K562 (cell line): ENCODE results near the gene HDAC7. TPM values are rescaled to one million over a fixed set of nuclear protein-coding genes. Genes with fewer than 3 reads are reported as not detected.

Source experiments
- ATAC-seq: fragments of 200-7000 bp; cut with Tn5 transposase; 3 replicates; pipeline ENCODE4 v1.9.1; 2020; ENCODE audit warnings: moderate library complexity
- BruUV-seq: library from RNA; stranded (reverse); fragments of 400-500 nt; replicated peaks from 2 replicates; lab custom pipeline; 2021; lab: Mats Ljungman, UMichigan
- CTCF ChIA-PET: fragments of 300-600 bp; formaldehyde crosslinking; extraction: SDS; loops from one replicate; lab custom pipeline; 2021; ENCODE audit warnings: low intra/inter-chr PET ratio; lab: Yijun Ruan, JAX
- POLR2A ChIA-PET: fragments of 300-600, 350-650 bp; sonication (Branson Sonifier 250); formaldehyde crosslinking; extraction: SDS; loops from one replicate; lab custom pipeline; 2021; ENCODE audit warnings: antibody characterized with exemption, inconsistent platforms; lab: Yijun Ruan, JAX
- DNase-seq, 4 experiments: peaks; one replicate each; pipeline versions ENCODE4 v3.0.0 to v3.0.0-alpha.2; 2011 to 2018; ENCODE audit warnings: low spot score in 3 of 4, mixed read lengths in 3 of 4; ENCODE audit errors: extremely low read depth in 1 of 4
- FAIRE-seq: peaks from 2 replicates; lab custom pipeline; 2011; peaks lifted over from hg19 to GRCh38; lab: Jason Lieb, UNC
- H2AFZ ChIP-seq: 2 replicates; pipeline ENCODE4 v1.6.0; 2011; ENCODE audit warnings: low read depth, low read length, control low read depth, inconsistent platforms
- H3K27ac ChIP-seq: fragments of 200-600 bp; 3 replicates; pipeline ENCODE4 v1.8.0; 2011; ENCODE audit warnings: low read depth, mild to moderate bottlenecking, control low read depth, inconsistent platforms, low read length, moderate library complexity, mixed read lengths; ENCODE audit errors: extremely low read depth
- H3K27me3 ChIP-seq, 2 experiments: fragments of 300-600 bp in 1 of 2; 2 replicates in 1 of 2; 3 replicates in 1 of 2; pipeline versions ENCODE4 v1.6.0 to v1.8.0; 2011; ENCODE audit warnings: inconsistent platforms in 2 of 2, low read length in 2 of 2, mild to moderate bottlenecking in 1 of 2, mixed read lengths in 1 of 2, moderate library complexity in 1 of 2; ENCODE audit not compliant: control insufficient read depth in 2 of 2, insufficient read depth in 2 of 2
- H3K36me3 ChIP-seq: fragments of 300-600 bp; 3 replicates; pipeline ENCODE4 v1.8.0; 2011; ENCODE audit warnings: mild to moderate bottlenecking, low read length, inconsistent platforms; ENCODE audit not compliant: control insufficient read depth, insufficient read depth
- H3K4me1 ChIP-seq, 2 experiments: fragments of 200-600 bp in 1 of 2; replicated peaks in 1 of 2; 2 replicates in 1 of 2; 3 replicates in 1 of 2; pipeline versions ENCODE4 v1.5.1 to v1.8.0; 2011; ENCODE audit warnings: inconsistent platforms in 2 of 2, low read length in 2 of 2, mild to moderate bottlenecking in 1 of 2, mixed read lengths in 1 of 2, moderate library complexity in 1 of 2; ENCODE audit not compliant: control insufficient read depth in 2 of 2, insufficient read depth in 2 of 2
- H3K4me2 ChIP-seq: 2 replicates; pipeline ENCODE4 v1.6.1; 2011; ENCODE audit warnings: low read length, control low read depth, inconsistent platforms, mixed read lengths; ENCODE audit not compliant: insufficient read depth
- H3K4me3 ChIP-seq: fragments of 200-600 bp; sonication (generic), shearing (Covaris generic); 2 replicates; pipeline ENCODE4 v1.5.1; 2016; ENCODE audit warnings: control low read depth, inconsistent platforms
- H3K79me2 ChIP-seq: fragments of 200-600 bp; 3 replicates; pipeline ENCODE4 v1.8.0; 2011; ENCODE audit warnings: low read length, inconsistent platforms; ENCODE audit not compliant: control insufficient read depth, insufficient read depth
- H3K9ac ChIP-seq, 2 experiments: 2 replicates each; pipeline versions ENCODE4 v1.6.0 to v1.6.1; 2011; ENCODE audit warnings: low read depth in 2 of 2, low read length in 2 of 2, control low read depth in 1 of 2, inconsistent platforms in 1 of 2, mild to moderate bottlenecking in 1 of 2, mixed read lengths in 1 of 2; ENCODE audit not compliant: insufficient read depth in 1 of 2
- H3K9me1 ChIP-seq: one replicate; pipeline ENCODE4 v1.6.0; 2011; ENCODE audit warnings: inconsistent platforms, mild to moderate bottlenecking, low read length, moderate library complexity; ENCODE audit not compliant: control insufficient read depth, insufficient read depth
- H3K9me3 ChIP-seq: replicated peaks from 2 replicates; pipeline ENCODE4 v1.5.1; 2011; ENCODE audit warnings: low read depth, low read length, inconsistent platforms; ENCODE audit not compliant: control insufficient read depth, insufficient read depth
- H4K20me1 ChIP-seq: replicated peaks from 2 replicates; pipeline ENCODE4 v1.6.1; 2011; ENCODE audit warnings: low read length, inconsistent platforms, mixed read lengths; ENCODE audit not compliant: control insufficient read depth, insufficient read depth
- ARID1B ChIP-seq: fragments of 450-650 bp; IDR thresholded peaks from 2 replicates; pipeline ENCODE4 v1.6.1; 2016; ENCODE audit warnings: antibody characterized with exemption, mild to moderate bottlenecking, inconsistent platforms
- BRD9 ChIP-seq: fragments of 450-650 bp; IDR thresholded peaks from 2 replicates; pipeline ENCODE4 v1.6.1; 2018; ENCODE audit warnings: low read depth; ENCODE audit not compliant: partially characterized antibody
- CREB3 ChIP-seq: fragments of 450-650 bp; conservative IDR thresholded peaks from 2 replicates; pipeline ENCODE4 v1.6.1; 2016; ENCODE audit warnings: missing genetic modification characterization, low read depth, mild to moderate bottlenecking, missing compliant biosample characterization, moderate library complexity
- CREM ChIP-seq: IDR thresholded peaks from 2 replicates; pipeline ENCODE4 v1.6.1; 2014; ENCODE audit warnings: antibody characterized with exemption, low read depth
- EP400 ChIP-seq: fragments of 450-650 bp; IDR thresholded peaks from 2 replicates; pipeline ENCODE4 v1.6.1; 2017; ENCODE audit warnings: antibody characterized with exemption, mild to moderate bottlenecking, moderate library complexity
- FOXA3 ChIP-seq, 2 experiments: fragments of 450-650 bp in 1 of 2; sonication (generic) in 1 of 2; formaldehyde crosslinking; IDR thresholded peaks in 1 of 2; conservative IDR thresholded peaks in 1 of 2; 2 replicates each; pipeline versions ENCODE4 v1.4.0 to v1.8.0; 2020 to 2022; ENCODE audit warnings: mild to moderate bottlenecking in 2 of 2, missing genetic modification reagents in 1 of 2
- FOXJ3 ChIP-seq: sonication (generic); formaldehyde crosslinking; IDR thresholded peaks from 2 replicates; pipeline ENCODE4 v1.4.0; 2020; ENCODE audit warnings: mild to moderate bottlenecking, missing genetic modification reagents
- JUND ChIP-seq, 2 experiments: IDR thresholded peaks; 2 replicates in 1 of 2; 3 replicates in 1 of 2; pipeline ENCODE4 v1.6.1; 2011; ENCODE audit warnings: borderline replicate concordance in 2 of 2, low read depth in 2 of 2, low read length in 2 of 2, improper control_type of control experiment in 1 of 2, missing biosample characterization in 1 of 2, missing genetic modification characterization in 1 of 2, missing genetic modification reagents in 1 of 2
- KDM5B ChIP-seq: fragments of 200-600 bp; sonication (generic); IDR thresholded peaks from 2 replicates; pipeline ENCODE4 v1.6.1; 2012; ENCODE audit warnings: low read depth, mild to moderate bottlenecking, moderate library complexity, low read length, control low read depth, inconsistent platforms; ENCODE audit not compliant: insufficient replicate concordance
- PCBP2 ChIP-seq: fragments of 200-400 bp; formaldehyde crosslinking; IDR thresholded peaks from 2 replicates; pipeline ENCODE4 v1.6.1; 2018; ENCODE audit warnings: low read length, low read depth, mild to moderate bottlenecking, moderate library complexity; ENCODE audit not compliant: poor library complexity, severe bottlenecking
- PHF20 ChIP-seq: fragments of 450-650 bp; IDR thresholded peaks from 2 replicates; pipeline ENCODE4 v1.6.1; 2018; ENCODE audit not compliant: partially characterized antibody
- PML ChIP-seq: IDR thresholded peaks from 2 replicates; pipeline ENCODE4 v1.6.1; 2012; ENCODE audit warnings: low read length, inconsistent platforms
- RCOR1 ChIP-seq, 2 experiments: IDR thresholded peaks; 2 replicates each; pipeline ENCODE4 v1.6.1; 2012; ENCODE audit warnings: low read depth in 2 of 2, low read length in 2 of 2, borderline replicate concordance in 1 of 2, improper control_type of control experiment in 1 of 2
- TARDBP ChIP-seq: fragments of 450-650 bp; IDR thresholded peaks from 2 replicates; pipeline ENCODE4 v1.6.1; 2016
- TCF3 ChIP-seq: sonication (generic); formaldehyde crosslinking; IDR thresholded peaks from 2 replicates; pipeline ENCODE4 v1.4.0; 2020; ENCODE audit warnings: mild to moderate bottlenecking, missing genetic modification reagents
- TFAP4 ChIP-seq: sonication (generic); formaldehyde crosslinking; IDR thresholded peaks from 2 replicates; pipeline ENCODE4 v1.8.0; 2022; ENCODE audit warnings: missing genetic modification reagents, mild to moderate bottlenecking, moderate library complexity, borderline replicate concordance
- ZBTB17 ChIP-seq: fragments of 450-650 bp; formaldehyde crosslinking; IDR thresholded peaks from 2 replicates; pipeline ENCODE4 v1.4.0; 2020; ENCODE audit warnings: mild to moderate bottlenecking
- ZNF655 ChIP-seq: fragments of 250-450 bp; sonication (Bioruptor Pico); IDR thresholded peaks from 2 replicates; pipeline ENCODE4 v1.5.0; 2021
- ZNF785 ChIP-seq: fragments of 250-450 bp; sonication (Bioruptor Pico); IDR thresholded peaks from 2 replicates; pipeline ENCODE4 v1.4.0; 2020; ENCODE audit warnings: mild to moderate bottlenecking
- WGBS: fragments of 100-300 bp; shearing (Covaris generic); methylation state at CpG from one replicate; pipeline ENCODE4 v1.1.6; 2016; ENCODE audit warnings: low coverage, mixed read lengths; ENCODE audit not compliant: insufficient coverage; ENCODE audit errors: missing lambda C conversion rate; 5-methylcytosine and 5-hydroxymethylcytosine counted together
- in situ Hi-C: fragments of 300-500 bp; cut with MboI; formaldehyde crosslinking; loops from 4 replicates; pipeline ENCODE4 v1.15.0; 2018; ENCODE audit warnings: inconsistent platforms, mixed read lengths
- intact Hi-C: fragments of 100-400 bp; cut with micrococcal nuclease; formaldehyde crosslinking; loops from 2 replicates; pipeline ENCODE4 v1.14.2; 2022
- polyA plus RNA-seq, 8 experiments: library from polyadenylated mRNA; depleted of rRNA in 4 of 8; stranded (reverse) in 5 of 8; unstranded in 3 of 8; fragments of >200 nt; fragmentation: Nextera tagmentation in 2 of 8; fragmentation: Illumina TruSeq in 1 of 8; extraction: Ambion mirVana in 2 of 8; extraction: Trizol in 1 of 8; gene quantifications; 2 replicates each; pipeline versions ENCODE4 v1.2.1 to v1.2.3, GENCODE V29; 2011 to 2014; ENCODE audit warnings: inconsistent platforms in 1 of 8, missing spikeins in 1 of 8
- total RNA-seq, 7 experiments: library from RNA; depleted of rRNA in 6 of 7; stranded (reverse); fragments of >200 nt in 6 of 7; fragmentation: Illumina TruSeq in 2 of 7; extraction: Trizol in 2 of 7; gene quantifications; 2 replicates each; pipeline versions ENCODE4 v1.2.1 to v1.2.3, GENCODE V29; 2011 to 2021; ENCODE audit warnings: low replicate concordance in 1 of 7

Gene HDAC7
- total and polyA plus RNA-seq, 9 of the 15 experiments (the other 6 are each of a cell fraction or from before 2014, with no cell fraction given), result 2.5 to 129 (median 31.1) TPM

GRCh38 chr12:47828976-47829482 is 9.3 kb upstream of the HDAC7 start:
- DNase-seq, result peak; percentile 87 to 92 (median 90)
- Histone ChIP-seq H3K36me3 (no peaks in the 10 kb centered on the region), H3K79me2 (peaks cover 6% of the 10 kb centered on the region; the same call in 2 of the 3 replicates), H3K4me3 (peak overlapping the region; percentile 11), H2AFZ (peak overlapping the region; percentile 78), H3K9ac (peak overlapping the region; percentile 46 to 85), H4K20me1 (no peaks in the 10 kb centered on the region), H3K4me2 (peak overlapping the region; percentile 76), H3K9me1 (no peaks in the 10 kb centered on the region), H3K9me3 (no peaks in the 10 kb centered on the region), H3K27ac (peak overlapping the region; percentile 65), H3K4me1 (peaks cover 46 to 48% of the 10 kb centered on the region in 2 experiments), H3K27me3 (no peaks in the 10 kb centered on the region)
- CTCF ChIA-PET, result no interaction called here
- whole genome bisulfite sequencing, result 0% methylated on average over 4 of the region's 7 CpGs
- POLR2A ChIA-PET, result interaction anchor here (1.0 to 3.4 kb wide), 7 partner anchors 8 to 122 kb away, joined by 3 to 18 read pairs (median 5); no protein-coding TSS in a partner anchor
- intact Hi-C loops, result no loop called here
- BruUV-seq, result no TSS peak
- FAIRE-seq, result peak; percentile 95
- in situ Hi-C loops, result no loop called here
- ATAC-seq, result peak; percentile 81
- TF ChIP-seq ZBTB17 (CRISPR knock-in tag) (0 out of 2 replicates have a peak, but pooled peaks have one; percentile 46), EP400 (peak; percentile 55; the same call in 1 of the 2 replicates), FOXA3 (CRISPR knock-in tag; conservative IDR thresholded peaks at IDR 0.05 in 1 of 2, IDR thresholded peaks at IDR 0.05 in 1 of 2) (no peak), PCBP2 (no peak), PHF20 (peak; percentile 41), KDM5B (peak; percentile 18), JUND (IDR thresholded peaks at IDR 0.05; ENCODE audit: borderline replicate concordance, low read depth, low read length) (peak; percentile 63), JUND (tag; IDR thresholded peaks at IDR 0.05; ENCODE audit: borderline replicate concordance, low read depth, low read length) (peak; percentile 62; the same call in 1 of the 3 replicates), ZNF785 (CRISPR knock-in tag) (no peak), CREB3 (tag) (no peak; the same call in 1 of the 2 replicates), ZNF655 (CRISPR knock-in tag) (no peak), TFAP4 (CRISPR knock-in tag) (no peak; the same call in 1 of the 2 replicates), RCOR1 (IDR thresholded peaks at IDR 0.05; ENCODE audit: borderline replicate concordance in 1 of 2, low read depth in 2 of 2, low read length in 2 of 2) (peak in 1 of 2 experiments; percentile 39; a peak in 1 of 4 replicates), BRD9 (peak; percentile 23), TARDBP (peak; percentile 74; the same call in 1 of the 2 replicates), CREM (0 out of 2 replicates have a peak, but pooled peaks have one; percentile 22), TCF3 (CRISPR knock-in tag) (peak; percentile 6; the same call in 1 of the 2 replicates), PML (peak; percentile 51; the same call in 1 of the 2 replicates), ARID1B (0 out of 2 replicates have a peak, but pooled peaks have one; percentile 43), FOXJ3 (CRISPR knock-in tag) (no peak)
